ENCODE results near the gene PLA2G4B.

The PLA2G4B gene, protein sequence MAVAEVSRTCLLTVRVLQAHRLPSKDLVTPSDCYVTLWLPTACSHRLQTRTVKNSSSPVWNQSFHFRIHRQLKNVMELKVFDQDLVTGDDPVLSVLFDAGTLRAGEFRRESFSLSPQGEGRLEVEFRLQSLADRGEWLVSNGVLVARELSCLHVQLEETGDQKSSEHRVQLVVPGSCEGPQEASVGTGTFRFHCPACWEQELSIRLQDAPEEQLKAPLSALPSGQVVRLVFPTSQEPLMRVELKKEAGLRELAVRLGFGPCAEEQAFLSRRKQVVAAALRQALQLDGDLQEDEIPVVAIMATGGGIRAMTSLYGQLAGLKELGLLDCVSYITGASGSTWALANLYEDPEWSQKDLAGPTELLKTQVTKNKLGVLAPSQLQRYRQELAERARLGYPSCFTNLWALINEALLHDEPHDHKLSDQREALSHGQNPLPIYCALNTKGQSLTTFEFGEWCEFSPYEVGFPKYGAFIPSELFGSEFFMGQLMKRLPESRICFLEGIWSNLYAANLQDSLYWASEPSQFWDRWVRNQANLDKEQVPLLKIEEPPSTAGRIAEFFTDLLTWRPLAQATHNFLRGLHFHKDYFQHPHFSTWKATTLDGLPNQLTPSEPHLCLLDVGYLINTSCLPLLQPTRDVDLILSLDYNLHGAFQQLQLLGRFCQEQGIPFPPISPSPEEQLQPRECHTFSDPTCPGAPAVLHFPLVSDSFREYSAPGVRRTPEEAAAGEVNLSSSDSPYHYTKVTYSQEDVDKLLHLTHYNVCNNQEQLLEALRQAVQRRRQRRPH

DNA sequence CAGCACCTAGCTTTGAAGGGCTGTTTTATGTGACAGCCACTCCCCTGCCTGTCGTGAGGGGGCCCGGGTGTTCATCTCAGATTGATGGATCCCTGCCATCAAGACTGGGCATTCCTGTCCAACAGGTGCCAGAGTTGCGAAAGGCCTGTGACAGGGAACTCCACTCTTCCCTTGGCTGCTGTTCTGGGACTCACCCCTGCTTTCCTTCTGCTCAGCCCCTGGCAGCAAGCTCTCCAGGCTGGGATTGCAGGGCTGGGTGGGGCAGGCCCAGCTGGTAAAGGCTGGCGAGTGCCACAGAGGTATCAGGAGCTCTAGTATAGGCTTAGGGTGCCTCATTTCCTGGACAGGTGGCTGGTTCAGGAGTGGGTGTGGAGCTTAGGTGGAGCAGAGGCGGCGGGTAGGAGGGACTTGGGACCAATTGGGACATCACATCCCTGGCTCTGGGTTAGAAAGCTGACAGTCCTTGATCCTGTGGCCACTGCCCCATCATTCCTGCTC is at the start of gene PLA2G4B:
TSS of gene PLA2G4B (plus strand) at position 448 of the 498 bp plus-strand sequence. CDS start 67 bp downstream, outside the sequence.
- DNase-seq = no peak

DNA sequence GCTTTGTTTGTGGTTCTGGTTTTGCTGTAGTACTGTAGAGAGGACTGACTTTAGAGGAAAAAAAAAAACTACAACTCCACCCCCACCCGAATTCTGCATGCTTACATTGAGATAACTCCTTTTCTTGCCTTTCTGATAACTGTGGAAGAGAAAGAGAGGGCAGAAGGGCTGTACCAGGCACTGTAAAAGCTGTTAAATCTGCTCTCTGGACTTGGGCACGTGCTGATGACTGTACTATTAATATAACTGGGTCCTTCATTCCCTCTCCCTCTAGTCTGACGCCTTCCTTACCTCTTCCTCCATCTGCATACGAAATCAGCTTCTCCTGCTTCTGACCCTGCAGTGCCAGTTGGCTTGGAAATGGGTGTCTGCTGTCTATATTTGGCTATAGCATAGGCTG is 49.4 kb upstream of the PLA2G4B start:
- DNase-seq = peak in 1 of 56 donors; percentile 7

DNA sequence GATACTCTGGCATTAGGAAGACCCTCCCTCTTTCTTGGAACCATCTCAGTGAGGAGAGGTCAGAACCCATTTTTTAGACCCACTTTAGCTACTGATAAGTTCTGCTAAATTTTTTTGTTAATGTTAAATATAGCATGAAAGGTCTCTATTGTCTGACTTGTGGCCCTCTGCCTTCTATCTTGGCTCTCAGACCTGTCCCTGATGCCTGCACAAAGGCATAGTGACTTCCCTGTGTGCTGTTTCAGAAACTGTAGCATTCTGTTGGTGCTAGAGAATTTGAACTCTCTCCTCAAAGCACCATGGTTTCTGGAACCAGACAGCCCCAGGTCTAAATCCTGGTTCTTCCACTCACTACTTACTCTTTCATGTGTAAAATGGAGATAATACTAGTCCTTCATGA is 49.0 kb upstream of the PLA2G4B start:
- DNase-seq = no peak

DNA sequence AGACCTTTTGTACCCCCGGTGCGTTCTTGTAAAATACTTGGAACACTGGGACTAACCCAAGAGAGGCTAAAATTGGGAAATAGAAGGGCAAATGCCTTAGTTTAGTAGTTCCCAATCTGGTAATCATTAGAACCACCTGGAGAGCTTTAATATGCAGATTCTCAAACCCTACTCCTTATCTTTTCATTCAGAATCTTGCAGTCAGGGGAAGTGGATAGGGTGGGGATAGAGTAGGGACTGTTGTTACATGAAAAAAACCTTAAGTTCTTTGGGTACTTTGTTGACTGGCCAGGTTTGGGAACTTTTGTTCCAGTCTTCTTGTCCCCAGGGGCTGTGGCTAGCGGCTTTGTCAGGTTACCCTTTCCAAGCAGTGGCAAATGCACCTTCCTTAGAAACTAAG is 48.5 kb upstream of the PLA2G4B start:
- no peak for DNase-seq

DNA sequence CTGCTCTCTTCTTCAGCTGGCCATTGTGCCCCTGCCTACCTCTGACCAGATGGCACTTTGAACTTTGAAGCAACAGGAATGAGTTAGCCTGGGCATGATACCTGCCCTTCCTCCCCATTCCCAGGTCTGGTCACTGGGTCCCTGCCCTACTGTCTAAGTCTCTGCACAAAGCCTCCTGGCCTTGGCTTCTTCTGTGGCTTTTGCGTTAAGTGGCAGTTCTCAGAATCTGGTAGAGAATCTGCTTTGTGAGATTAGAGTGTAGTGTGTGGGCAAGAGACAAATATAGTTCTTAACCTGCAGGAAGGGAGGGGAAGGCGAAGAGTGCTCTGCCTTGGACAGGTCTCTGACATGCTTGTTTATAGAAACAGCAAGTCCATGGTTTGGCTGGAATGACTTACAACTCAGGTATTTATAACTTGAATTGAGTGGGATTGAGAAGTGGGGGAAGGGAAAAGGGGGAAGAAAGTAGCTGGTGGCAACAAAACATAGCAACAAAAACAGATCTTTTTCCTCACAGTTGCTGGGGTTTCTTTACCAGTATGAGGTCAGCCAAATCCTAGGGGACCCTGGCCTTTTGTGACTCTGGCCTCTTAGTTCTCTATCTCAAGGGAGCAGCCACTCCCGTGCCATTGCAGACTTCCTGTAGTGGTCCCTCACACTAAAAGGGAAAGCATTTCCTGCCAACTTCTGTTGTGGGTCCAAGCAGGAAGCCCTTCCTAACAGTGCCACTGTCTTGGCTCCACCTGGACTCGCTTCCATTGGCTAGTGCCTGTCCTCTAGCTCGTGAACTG is 47.7 kb upstream of the PLA2G4B start:
- no peak for DNase-seq

DNA sequence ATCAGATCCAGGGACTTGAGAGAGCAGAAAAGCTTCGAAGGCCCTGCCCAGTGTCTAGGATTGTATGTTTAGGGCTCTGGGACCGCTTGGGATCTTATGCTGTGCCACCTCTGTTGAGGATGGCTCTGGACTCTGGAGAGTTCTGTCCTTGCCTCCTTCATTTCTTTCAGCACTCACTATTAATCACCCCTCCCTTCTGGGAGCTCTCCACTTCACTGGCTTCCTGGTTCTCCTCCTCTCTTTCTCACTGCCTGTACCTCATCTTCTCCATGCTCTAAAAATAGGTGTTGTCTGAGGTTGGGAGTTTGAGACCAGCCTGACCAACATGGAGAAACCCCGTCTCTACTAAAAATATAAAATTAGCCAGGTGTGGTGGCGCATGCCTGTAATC is 47.1 kb upstream of the PLA2G4B start:
- no peak for DNase-seq

DNA sequence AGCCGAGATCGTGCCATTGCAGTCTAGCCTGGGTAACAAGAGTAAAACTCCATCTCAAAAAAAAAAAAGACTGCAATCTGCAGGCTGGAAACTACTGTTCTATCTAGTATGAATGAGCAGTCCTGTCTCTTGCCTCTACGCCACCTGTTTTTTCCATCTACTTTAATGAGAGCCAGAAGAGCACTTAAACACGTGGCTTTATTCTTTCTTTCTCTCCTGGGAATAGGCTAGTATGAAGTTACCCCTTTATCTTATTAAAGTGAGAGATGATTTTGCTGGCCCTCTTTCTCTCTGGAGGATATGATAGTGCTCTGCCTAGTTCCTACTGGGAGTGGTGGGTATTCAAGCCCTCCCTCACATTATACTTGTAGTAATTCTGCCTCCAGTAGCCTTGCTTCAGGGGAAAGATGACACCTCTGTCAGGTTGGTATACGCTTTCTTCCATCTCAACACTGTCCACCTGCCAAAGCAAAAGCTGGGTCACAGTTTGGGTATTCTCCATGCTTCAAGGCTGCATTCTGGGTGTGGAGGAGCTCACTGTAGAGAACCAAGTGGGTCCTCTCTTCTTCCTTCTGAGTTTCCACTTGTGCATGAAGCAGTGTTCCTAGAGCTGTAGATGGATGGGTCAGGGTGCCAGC is 46.5 kb upstream of the PLA2G4B start:
- DNase-seq = no peak

DNA sequence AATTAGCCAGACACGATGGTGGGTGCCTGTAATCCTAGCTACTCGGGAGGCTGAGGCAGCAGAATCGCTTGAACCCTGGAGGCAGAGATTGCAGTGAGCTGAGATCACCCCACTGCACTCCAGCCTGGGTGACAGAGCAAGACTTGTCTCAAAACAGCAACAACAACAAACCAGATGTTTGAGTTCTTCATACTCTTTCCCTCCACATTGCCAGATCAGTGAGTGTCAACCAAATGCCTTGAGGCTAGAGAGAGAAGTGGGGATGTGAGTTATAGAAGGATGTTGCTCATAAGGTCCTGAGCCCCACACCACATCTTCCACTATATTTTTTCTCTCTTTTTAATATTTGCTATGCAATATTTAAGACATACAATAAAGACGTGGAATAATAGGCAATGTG is 44.6 kb upstream of the PLA2G4B start:
- DNase-seq = no peak

DNA sequence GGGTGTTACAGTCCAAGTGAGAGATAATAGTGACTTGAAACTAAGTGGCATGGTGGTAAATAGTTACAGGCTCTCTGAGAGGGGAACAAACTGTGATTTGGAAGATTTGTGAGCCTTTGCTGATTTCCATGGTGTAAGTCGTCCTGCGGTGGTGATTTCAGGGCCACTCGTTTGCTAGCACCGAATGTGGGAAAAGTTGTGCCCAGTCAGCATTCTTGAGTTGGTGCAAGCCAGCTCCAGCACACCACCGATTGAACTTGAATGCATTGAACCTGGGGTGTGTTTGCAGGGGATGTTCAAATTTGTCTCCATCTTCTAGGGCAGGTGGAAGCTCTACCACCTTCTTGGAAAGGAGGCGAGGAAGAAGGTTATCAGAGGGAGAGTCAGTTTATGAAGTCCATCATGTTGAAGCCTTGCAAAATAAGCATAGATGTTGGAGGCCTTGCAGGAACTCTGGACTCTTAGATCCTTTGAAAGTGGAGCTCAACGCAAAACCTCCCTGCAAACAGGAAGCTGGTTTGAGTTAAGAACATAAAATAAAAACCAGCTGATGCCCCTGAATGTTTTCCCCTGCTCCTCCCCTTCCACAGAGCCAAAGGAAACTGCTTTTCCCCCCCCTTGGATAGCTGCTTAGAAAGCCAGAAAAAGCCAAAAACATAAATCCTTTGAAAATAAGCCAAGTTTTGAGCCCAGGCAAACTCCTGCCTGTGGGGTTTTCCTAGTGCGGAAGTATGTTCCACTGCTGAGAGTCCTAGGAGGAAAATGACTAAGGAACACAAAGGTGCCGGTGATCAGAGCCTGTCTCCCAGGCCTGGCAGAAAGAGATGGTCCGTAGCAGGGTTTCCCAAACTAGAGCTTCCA is 42.4 kb upstream of the PLA2G4B start:
- DNase-seq = peak in 1 of 56 donors; percentile 14

DNA sequence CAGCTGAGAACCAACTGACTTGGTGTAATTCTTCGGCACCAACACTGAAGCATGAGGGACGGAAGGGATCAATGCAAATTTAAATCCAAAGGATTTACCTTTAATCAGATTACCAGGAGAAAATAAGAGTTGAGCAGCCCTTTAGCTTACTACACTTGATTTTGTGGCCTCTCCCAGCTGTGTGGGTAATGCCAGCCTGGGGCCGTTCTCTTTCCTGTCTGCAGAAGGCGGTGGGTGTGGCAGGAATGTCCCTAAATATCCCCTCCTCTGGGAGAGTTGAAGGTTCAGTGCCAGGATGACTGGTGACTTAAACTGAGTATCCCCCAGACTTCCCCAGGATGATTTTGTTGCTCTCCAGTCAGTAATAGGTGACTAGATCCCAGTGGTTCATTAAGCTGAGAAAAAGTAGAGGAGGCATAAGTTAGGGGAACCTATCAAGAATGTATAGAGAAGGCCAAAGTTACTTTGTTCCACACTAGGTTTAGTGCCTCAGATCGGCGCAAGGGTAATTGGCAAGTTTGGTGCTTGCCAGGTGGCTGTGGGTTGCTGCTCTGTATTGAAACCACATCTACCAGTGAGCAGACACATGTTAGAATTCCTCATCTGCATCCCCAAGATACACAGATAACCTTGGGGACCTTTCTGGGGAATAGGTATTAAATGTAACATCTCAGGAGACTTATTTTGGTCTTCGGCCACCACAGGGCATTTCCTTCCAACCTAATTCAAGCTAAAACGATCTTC is 41.3 kb upstream of the PLA2G4B start:
- DNase-seq = no peak

DNA sequence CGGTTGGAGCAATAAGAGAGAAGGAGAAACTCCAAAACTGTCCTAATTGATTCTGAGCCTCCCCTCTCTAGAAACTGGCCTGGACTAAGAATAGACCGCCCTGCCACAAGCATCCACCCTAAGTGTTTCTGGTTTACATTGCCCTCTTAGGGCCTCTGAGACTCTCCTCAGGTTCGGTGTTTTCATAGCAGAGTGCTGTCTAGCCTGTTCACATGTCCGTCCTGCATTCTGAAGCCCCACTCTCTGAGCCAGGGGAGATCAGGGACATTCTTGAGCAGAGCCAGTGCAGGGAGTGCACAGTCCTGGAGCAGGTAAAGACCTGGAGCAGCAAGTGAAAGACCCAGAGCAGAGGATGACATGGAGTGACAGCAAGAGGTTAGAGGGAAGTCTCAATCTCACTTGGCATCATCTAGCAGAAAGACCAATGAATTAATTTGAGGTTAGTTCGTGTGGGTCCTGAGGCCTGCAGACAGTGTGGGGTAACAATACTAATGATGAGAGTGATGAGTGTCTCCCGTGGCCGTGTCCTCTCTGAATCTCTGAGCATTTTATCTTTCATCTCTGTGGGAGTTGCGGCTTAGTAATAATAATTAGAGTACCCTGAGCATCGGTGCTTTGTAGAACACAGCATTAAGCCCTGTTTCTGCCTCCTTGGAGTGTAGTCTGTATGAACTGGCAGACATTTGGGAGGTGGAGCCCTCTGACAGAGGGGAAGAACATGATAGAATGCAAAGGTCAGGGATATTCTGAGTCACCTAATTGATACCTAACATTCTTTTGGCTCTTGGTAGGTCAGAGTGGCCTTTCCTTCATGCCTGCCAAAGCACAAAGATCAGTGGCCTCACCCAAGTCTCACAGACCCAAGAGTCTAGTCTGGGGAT is 39.8 kb upstream of the PLA2G4B start:
- DNase-seq = no peak

DNA sequence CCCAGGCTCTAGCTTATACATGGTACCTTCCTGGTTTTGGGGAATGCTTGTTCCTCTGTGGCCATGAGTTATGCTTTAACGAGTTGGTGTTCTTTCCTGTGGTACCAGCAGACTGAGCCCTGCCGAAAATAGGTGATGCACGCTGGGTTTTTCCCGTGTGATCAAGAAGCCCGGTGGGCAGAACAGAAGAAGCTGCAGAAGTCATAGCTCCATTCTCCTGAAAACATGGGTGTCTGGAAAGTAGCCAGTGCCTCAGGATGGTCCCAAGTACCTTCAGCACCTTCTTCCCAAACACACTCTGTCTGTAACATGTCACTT is 39.2 kb upstream of the PLA2G4B start:
- no peak for DNase-seq

DNA sequence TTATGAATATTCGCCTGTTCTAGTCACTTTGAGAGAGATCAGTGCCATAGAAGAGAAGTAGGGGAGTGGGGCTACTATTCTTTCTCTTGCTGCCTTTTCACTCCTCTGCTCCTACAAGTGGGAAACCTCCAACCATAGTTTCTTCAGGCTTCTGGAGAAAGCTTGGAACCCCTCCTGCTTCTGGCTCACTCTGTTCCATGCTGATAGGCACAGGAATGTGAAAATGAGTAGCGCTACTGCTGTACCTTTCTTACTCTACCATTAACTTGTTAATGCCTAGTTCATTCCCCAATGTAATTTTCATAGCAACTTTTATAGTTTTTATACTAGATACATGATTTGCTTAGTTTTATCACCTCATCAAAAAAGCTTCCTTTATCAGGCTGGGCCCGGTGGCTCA is 37.5 kb upstream of the PLA2G4B start:
- no peak for DNase-seq

DNA sequence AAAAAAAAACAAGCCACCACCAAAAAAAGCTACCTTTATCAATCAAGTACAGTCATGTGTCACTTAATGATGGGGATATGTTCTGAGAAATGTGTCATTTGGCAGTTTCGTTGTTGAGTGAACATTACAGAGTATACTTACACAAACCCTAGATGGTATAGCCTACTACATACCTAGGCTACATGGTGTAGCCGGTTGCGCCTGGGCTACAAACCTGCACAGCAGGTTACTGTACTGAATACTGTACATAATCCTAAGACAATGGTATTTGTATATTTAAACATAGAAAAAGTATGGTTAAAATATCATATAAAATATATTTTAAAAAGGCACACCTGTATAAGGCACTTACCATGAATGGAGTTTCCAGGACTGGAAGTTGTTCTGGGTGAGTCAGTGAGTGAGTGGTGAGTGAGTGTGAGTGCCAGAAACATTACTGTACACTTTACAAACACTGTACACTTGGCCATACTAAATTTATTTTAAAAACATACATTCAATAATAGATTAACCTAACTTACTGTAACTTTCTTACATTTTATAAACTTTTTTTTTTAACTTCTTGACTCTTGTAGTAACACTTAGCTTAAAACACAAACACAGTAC is 36.7 kb upstream of the PLA2G4B start:
- DNase-seq = no peak

DNA sequence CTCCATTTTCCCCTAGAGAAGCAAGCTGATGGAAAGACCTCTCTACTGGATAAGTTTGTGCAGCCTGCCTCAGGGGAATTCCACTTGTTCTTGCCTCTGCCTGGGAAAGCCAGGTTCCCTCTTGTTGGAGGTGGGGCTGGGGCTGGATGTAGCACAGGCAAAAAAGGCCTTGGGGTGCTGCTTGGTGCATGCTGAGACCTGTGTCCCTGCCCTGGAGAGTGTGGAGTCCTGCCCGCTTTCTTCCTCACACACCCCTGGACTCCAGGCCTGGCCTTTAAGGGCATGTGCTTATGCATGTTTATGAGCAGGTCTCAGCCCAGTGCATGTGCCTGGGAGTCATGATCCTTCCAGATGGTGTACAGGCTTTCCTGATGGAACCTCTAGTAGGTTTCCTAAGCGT is 34.3 kb upstream of the PLA2G4B start:
- DNase-seq = no peak

DNA sequence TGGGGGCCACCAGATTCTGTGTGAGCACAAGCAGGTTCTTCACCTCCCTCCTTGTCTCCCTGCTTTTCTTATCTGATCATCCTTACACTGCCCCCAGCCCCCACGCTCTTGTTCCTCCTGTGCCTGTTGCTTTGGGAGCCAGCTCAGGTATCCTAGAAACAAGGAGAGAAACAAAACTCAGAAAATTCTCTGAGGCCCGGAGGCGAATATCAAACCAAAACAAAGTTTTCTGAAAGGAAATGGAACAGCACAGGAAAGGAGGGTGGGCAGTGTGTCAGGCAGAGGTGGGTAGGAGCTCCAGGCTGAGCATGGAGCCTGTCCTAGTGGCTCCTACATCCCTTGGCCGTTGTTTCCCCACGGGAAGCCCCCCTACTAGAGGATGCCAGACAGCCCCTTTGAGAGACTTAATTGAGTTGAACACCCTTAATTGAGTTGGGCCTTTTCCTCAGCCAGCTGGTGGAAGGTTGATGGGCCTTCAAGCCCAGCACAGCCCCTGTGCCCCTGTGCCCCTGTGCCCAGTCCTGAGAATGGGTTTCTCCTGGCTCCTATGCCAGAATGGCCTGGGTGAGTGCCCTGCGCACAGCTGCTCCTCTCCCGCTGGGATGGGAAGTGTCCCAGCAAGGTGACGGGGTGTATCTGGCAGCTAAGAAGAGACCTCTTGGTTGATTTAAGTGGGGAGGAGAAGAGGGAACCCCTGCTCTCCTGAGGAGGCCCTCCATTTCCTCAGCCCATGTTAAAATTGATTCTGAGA is 33.6 kb upstream of the PLA2G4B start:
- DNase-seq = no peak

DNA sequence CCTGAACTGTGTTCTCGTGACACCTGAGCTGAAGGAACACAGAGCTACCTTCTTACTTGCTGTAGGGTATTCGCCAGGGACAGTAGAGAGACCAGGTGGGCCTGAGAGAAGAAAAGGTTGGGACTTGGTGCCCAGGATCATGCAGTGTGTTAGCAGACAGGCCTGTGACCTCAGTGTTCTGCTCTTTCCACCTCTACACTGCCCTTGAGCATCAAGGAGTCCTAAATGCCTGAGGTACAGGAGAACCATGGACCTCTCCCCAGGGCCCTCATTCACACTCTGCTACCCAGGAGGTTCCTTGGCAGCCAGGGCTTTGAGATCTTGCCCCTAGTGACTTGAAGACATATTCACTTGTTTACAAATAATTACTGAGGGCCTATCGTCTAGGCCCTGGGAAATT is 32.9 kb upstream of the PLA2G4B start:
- no peak for DNase-seq

Measured in amygdala (tissue), 56 donors.